Spleen (tissue), 11 donors: ENCODE measurements around the gene ATL3. TPM values are rescaled to one million over a fixed set of nuclear protein-coding genes. Genes with fewer than 3 reads are reported as not detected.

ENCODE experiments used
- DNase-seq: peaks from one replicate; pipeline ENCODE4 v3.0.0-alpha.2; 2020
- H3K27ac ChIP-seq, 8 donors: fragments of 200-600 bp; sonication (generic) in 7 of 8; 1 replicate in 4 of 8; 2 replicates in 4 of 8; pipeline versions ENCODE4 v1.5.0 to v1.8.0; 2016 to 2021; ENCODE audit warnings: inconsistent platforms in 4 of 8, mild to moderate bottlenecking in 4 of 8, moderate library complexity in 1 of 8
- H3K27me3 ChIP-seq, 7 donors: fragments of 200-600 bp; sonication (generic) in 6 of 7; replicated peaks in 1 of 7; 1 replicate in 4 of 7; 2 replicates in 3 of 7; pipeline versions ENCODE4 v1.5.0 to v1.8.0; 2016 to 2021; ENCODE audit warnings: inconsistent platforms in 3 of 7, mild to moderate bottlenecking in 1 of 7
- H3K36me3 ChIP-seq, 6 donors: fragments of 200-600 bp; sonication (generic) in 5 of 6; 1 replicate in 4 of 6; 2 replicates in 2 of 6; pipeline versions ENCODE4 v1.5.0 to v1.8.0; 2016 to 2021; ENCODE audit warnings: inconsistent platforms in 2 of 6
- H3K4me1 ChIP-seq, 6 donors: fragments of 200-600 bp; sonication (generic) in 5 of 6; 1 replicate in 3 of 6; 2 replicates in 3 of 6; pipeline versions ENCODE4 v1.5.0 to v1.8.0; 2016 to 2021; ENCODE audit warnings: inconsistent platforms in 3 of 6
- H3K4me3 ChIP-seq, 8 donors: fragments of 200-600 bp; sonication (generic) in 7 of 8; 1 replicate in 4 of 8; 2 replicates in 4 of 8; pipeline versions ENCODE4 v1.5.0 to v1.8.0; 2016 to 2021; ENCODE audit warnings: inconsistent platforms in 4 of 8, mild to moderate bottlenecking in 4 of 8, moderate library complexity in 2 of 8
- H3K9me3 ChIP-seq, 8 donors: fragments of 200-600 bp; sonication (generic) in 7 of 8; 1 replicate in 4 of 8; 2 replicates in 4 of 8; pipeline versions ENCODE4 v1.5.0 to v1.8.0; 2016 to 2021; ENCODE audit warnings: inconsistent platforms in 4 of 8
- POLR2A ChIP-seq, 3 donors: fragments of 450-650 bp; IDR thresholded peaks; one replicate each; pipeline ENCODE4 v1.5.1; 2017; ENCODE audit warnings: antibody characterized with exemption in 3 of 3, mild to moderate bottlenecking in 1 of 3
- POLR2AphosphoS5 ChIP-seq, 3 donors: sonication (generic); formaldehyde crosslinking; IDR thresholded peaks; one replicate each; pipeline ENCODE4 v1.5.1; 2017; ENCODE audit warnings: antibody characterized with exemption in 3 of 3
- WGBS, 5 donors: extraction: QIAGEN DNeasy Blood & Tissue Kit in 3 of 5; methylation state at CpG; one replicate each; pipeline versions ENCODE4 v1.1.5 to v1.1.7; 2013 to 2018; 5-methylcytosine and 5-hydroxymethylcytosine counted together
- intact Hi-C: fragments of 100-400 bp; cut with DNase I; formaldehyde crosslinking; loops from one replicate; pipeline ENCODE4 v1.15.0; 2023; ENCODE audit warnings: low total_unique reads
- polyA plus RNA-seq, 3 donors: library from polyadenylated mRNA; stranded (reverse); fragments of 200-250 nt; gene quantifications; one replicate each; pipeline ENCODE4 v1.2.1, GENCODE V29; 2013
- small RNA-seq, 4 donors: library from RNA; depleted of rRNA; stranded (forward); fragments of <200 nt; gene quantifications; one replicate each; pipeline ENCODE3, GENCODE V24; 2016
- total RNA-seq, 7 donors: library from RNA; depleted of rRNA in 3 of 7; stranded (reverse); fragments of >200 nt in 3 of 7; fragmentation: NEBNext Ultra II Directional in 4 of 7; extraction: Animal tissue kit (Norgen Biotek cat#: 25700) in 4 of 7; gene quantifications; one replicate each; pipeline versions ENCODE4 v1.1.0 to v1.2.1, GENCODE V29; 2016 to 2021
- TF ChIP-seq, protein P1 (sequence below), 11 experiments: fragments of 200-600 bp in 7 of 11; fragments of 450-650 bp in 4 of 11; sonication (generic) in 4 of 11; IDR thresholded peaks in 8 of 11; conservative IDR thresholded peaks in 3 of 11; 1 replicate in 7 of 11; 2 replicates in 4 of 11; pipeline versions ENCODE4 v1.4.0 to v1.8.0; 2016 to 2021; ENCODE audit warnings: antibody characterized with exemption in 11 of 11, inconsistent platforms in 4 of 11, mild to moderate bottlenecking in 1 of 11
- donor health status: healthy with polysubstance abuse.
- donor health status: DM: no; HTN: no; CAD: no; lungs with moderate emphysema.
- donor health status: DM: no; HTN: no; CAD: no.
- donor health status: Bipolar disorder and iron deficiency.
- donor health status: healthy.
- donor health status: DM: no; HTN: no; CAD: no.
- donor health status: DM: yes; HTN: yes; CAD: no.

Gene ATL3
- total and polyA plus RNA-seq, 10 donors = 5.7 to 58.5 (median 44.7) TPM

DNA sequence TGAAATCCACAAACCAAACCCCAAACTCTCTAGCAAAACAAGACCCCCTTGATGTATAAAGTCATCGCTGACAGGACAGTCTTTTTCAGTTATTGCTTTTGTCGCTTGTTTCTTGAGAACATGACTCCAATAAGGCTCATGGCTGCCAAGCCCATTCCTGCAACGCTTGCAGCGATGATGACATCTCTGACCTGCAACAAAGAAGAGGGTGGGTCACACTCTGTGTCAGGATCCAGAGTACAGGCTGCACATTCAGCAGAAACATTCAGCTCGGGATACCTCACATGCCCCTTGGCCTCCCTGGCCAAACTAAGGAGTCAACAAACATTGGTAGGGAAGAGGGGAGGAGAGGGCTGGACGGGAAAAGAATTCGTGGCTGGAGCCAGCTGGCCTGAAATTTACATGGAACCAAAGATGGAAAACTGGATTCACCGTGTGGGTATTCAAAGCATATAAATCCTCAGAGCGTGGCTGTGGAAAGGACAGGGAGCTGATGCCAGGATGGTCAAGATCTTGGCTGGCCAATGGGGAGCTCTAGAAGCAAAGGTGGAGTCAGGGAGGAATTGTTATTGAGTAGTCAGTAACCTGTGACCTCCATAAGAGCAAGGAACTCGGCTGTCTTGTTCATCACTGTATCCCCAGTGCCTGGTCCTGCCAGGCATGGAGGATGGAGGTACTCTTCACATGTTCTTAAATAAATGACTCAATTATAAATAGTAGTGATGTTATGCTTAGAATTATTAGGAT lies 96.1 kb downstream of the ATL3 start:
- 82 to 89% (median 83%) methylated on average over 10 of the region's 10 CpGs for WGBS, 5 donors
- peak overlapping the region; percentile 49 to 83 (median 72) for H3K27ac ChIP-seq

More for the DNA sequence above, 96.1 kb downstream of the ATL3 start:
- Histone ChIP-seq H3K4me3 (peak overlapping the region in 5 of 8 donors; percentile 3 to 54 (median 12)), H3K4me1 (peaks cover 0 to 27% (median 16%) of the 10 kb centered on the region in 6 donors), H3K9me3 (peaks cover 0 to 10% (median 4%) of the 10 kb centered on the region in 8 donors), H3K27me3 (no peaks in the 10 kb centered on the region), H3K36me3 (peaks cover 0 to 3% (median 0%) of the 10 kb centered on the region in 6 donors)
- no peak for DNase-seq
- intact Hi-C loops = no loop called here
- TF ChIP-seq POLR2A (IDR thresholded peaks at IDR 0.05) (no peak), POLR2AphosphoS5 (IDR thresholded peaks at IDR 0.05) (no peak)
- TF ChIP-seq, protein P1, sequence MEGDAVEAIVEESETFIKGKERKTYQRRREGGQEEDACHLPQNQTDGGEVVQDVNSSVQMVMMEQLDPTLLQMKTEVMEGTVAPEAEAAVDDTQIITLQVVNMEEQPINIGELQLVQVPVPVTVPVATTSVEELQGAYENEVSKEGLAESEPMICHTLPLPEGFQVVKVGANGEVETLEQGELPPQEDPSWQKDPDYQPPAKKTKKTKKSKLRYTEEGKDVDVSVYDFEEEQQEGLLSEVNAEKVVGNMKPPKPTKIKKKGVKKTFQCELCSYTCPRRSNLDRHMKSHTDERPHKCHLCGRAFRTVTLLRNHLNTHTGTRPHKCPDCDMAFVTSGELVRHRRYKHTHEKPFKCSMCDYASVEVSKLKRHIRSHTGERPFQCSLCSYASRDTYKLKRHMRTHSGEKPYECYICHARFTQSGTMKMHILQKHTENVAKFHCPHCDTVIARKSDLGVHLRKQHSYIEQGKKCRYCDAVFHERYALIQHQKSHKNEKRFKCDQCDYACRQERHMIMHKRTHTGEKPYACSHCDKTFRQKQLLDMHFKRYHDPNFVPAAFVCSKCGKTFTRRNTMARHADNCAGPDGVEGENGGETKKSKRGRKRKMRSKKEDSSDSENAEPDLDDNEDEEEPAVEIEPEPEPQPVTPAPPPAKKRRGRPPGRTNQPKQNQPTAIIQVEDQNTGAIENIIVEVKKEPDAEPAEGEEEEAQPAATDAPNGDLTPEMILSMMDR (IDR thresholded peaks at IDR 0.05 in 8 of 11, conservative IDR thresholded peaks at IDR 0.05 in 3 of 11) = no peak

Small RNA genes lying within 50 kb of the gene (small RNA-seq; reads per million reads assigned to genes)
- 0 reads per million in 4 donors for gene AP000753.3

Other genes with a start within 250 kb of the ATL3 start
- under 1 TPM in 4 of 7 donors, not detected in 3; 0.22 to 0.54 (median 0.30) TPM for gene PLAAT5, start 180.2 kb downstream of the ATL3 start, total RNA-seq
- gene PLAAT5, start 180.2 kb downstream of the ATL3 start, polyA plus RNA-seq = under 1 TPM in 2 of 3 donors, not detected in 1; 0.10 to 0.11 TPM
- gene LGALS12, start 165.3 kb downstream of the ATL3 start, total RNA-seq = 1 to 10 TPM in 4 of 7 donors, under 1 TPM in 2, not detected in 1; 0.88 to 3.5 (median 2.0) TPM
- under 1 TPM; 0.24 to 0.30 (median 0.26) TPM for gene LGALS12, start 165.3 kb downstream of the ATL3 start, polyA plus RNA-seq
- gene PLAAT4, start 134.6 kb downstream of the ATL3 start, total RNA-seq = 100 to 1,000 TPM in 1 of 7 donors, 10 to 100 TPM in 6; 55.6 to 101 (median 65.3) TPM
- 100 to 1,000 TPM in 1 of 3 donors, 10 to 100 TPM in 2; 78.6 to 105 (median 98.6) TPM for gene PLAAT4, start 134.6 kb downstream of the ATL3 start, polyA plus RNA-seq
- 1 to 10 TPM in 1 of 7 donors, not detected in 6; 1.3 TPM for gene PLAAT2, start 108.0 kb downstream of the ATL3 start, total RNA-seq
- gene PLAAT2, start 108.0 kb downstream of the ATL3 start, polyA plus RNA-seq = under 1 TPM in 2 of 3 donors, not detected in 1; 0.16 to 0.18 TPM
- gene PLAAT3, start 56.9 kb downstream of the ATL3 start, total RNA-seq = 10 to 100 TPM; 14.5 to 35.1 (median 24.9) TPM
- 10 to 100 TPM; 15.9 to 25.6 (median 24.6) TPM for gene PLAAT3, start 56.9 kb downstream of the ATL3 start, polyA plus RNA-seq
- 100 to 1,000 TPM in 4 of 7 donors, 10 to 100 TPM in 3; 66.7 to 166 (median 101) TPM for gene RTN3, start 10.1 kb upstream of the ATL3 start, total RNA-seq
- gene RTN3, start 10.1 kb upstream of the ATL3 start, polyA plus RNA-seq = 10 to 100 TPM; 17.6 to 24.9 (median 24.8) TPM
- 10 to 100 TPM in 4 of 7 donors, 1 to 10 TPM in 3; 7.7 to 16.9 (median 10.3) TPM for gene ZFTA, start 97.4 kb upstream of the ATL3 start, total RNA-seq
- gene ZFTA, start 97.4 kb upstream of the ATL3 start, polyA plus RNA-seq = 1 to 10 TPM; 3.8 to 6.3 (median 4.5) TPM
- 10 to 100 TPM in 6 of 7 donors, 1 to 10 TPM in 1; 10.0 to 16.8 (median 13.8) TPM for gene SPINDOC, start 142.1 kb upstream of the ATL3 start, total RNA-seq
- gene SPINDOC, start 142.1 kb upstream of the ATL3 start, polyA plus RNA-seq = 10 to 100 TPM in 1 of 3 donors, 1 to 10 TPM in 2; 5.1 to 12.9 (median 6.9) TPM
- gene MARK2, start 167.7 kb upstream of the ATL3 start, total RNA-seq = 10 to 100 TPM; 41.2 to 67.3 (median 48.6) TPM
- gene MARK2, start 167.7 kb upstream of the ATL3 start, polyA plus RNA-seq = 10 to 100 TPM in 1 of 3 donors, 1 to 10 TPM in 2; 6.9 to 23.3 (median 7.0) TPM
- gene RCOR2, start 245.8 kb upstream of the ATL3 start, total RNA-seq = under 1 TPM in 5 of 7 donors, not detected in 2; 0.17 to 0.52 (median 0.26) TPM
- under 1 TPM; 0.07 to 0.18 (median 0.10) TPM for gene RCOR2, start 245.8 kb upstream of the ATL3 start, polyA plus RNA-seq